Heart left ventricle (tissue), 13 donors: ENCODE measurements around the gene TAF10.

Experiments
- POLR2A ChIP-seq, 2 donors: fragments of 450-650 bp; IDR thresholded peaks; one replicate each; pipeline ENCODE4 v1.6.1; 2017; ENCODE audit warnings: antibody characterized with exemption in 2 of 2, mild to moderate bottlenecking in 2 of 2, moderate library complexity in 2 of 2
- TF ChIP-seq, protein P1 (sequence below), 12 donors: fragments of 200-600 bp; sonication (generic) in 4 of 12; IDR thresholded peaks; one replicate each; pipeline versions ENCODE4 v1.5.0 to v1.8.0; 2018 to 2022; ENCODE audit warnings: antibody characterized with exemption in 12 of 12, mild to moderate bottlenecking in 5 of 12
- donor health status: ischemic (EF 13 %, LVEDD 7.1; RV severe dilation, severe dysfunction).
- donor health status: DM: no; HTN: yes; CAD: no.
- donor health status: DM: no; HTN: no; CAD: no.
- donor health status: ischemic (EF 25% LVEDD 6.9; RV normal size, moderate dysfunction).
- donor health status: ischemic (EF 25% LVEDD 5.7; RV mildly dilated, moderate dysfunction).
- donor health status: ischemic (EF 35%, LVEDD 5.7; RV mildly dilated, moderate dysfunction).
- donor health status: nonischemic (EF 11% LVEDD 7.7; RV severe dilation, severe dysfunction).
- donor health status: DM: yes; HTN: yes; CAD: no.
- donor health status: PGD.
- donor health status: ischemic (EF 29% LVEDD 5.4; RV normal size, mild dysfunction).
- donor health status: nonischemic (EF 23%, LVEDD 6.1; RV moderate dilation, normal function).

DNA sequence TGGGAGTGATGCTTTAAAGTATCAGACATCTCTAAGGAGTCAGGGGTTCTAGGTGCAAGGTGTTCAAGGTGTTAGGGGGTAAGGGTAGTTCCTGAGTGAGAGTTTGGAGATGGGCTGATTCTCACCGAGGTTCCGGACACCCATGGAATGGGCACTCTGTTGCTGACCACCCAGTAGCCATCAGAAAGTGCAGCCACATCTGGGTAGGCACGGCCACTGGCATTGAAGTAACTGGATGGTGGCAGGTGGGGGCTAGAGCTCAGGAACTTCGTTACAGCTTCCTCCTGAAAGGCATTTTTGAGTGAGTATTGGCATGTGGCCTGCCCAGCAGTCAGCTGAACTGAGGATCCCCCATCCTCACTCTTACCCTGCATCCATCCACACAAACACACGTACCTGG lies 3.0 kb upstream of the TAF10 start:
- no peak for TF ChIP-seq POLR2A (IDR thresholded peaks at IDR 0.05)
- TF ChIP-seq, protein P1, sequence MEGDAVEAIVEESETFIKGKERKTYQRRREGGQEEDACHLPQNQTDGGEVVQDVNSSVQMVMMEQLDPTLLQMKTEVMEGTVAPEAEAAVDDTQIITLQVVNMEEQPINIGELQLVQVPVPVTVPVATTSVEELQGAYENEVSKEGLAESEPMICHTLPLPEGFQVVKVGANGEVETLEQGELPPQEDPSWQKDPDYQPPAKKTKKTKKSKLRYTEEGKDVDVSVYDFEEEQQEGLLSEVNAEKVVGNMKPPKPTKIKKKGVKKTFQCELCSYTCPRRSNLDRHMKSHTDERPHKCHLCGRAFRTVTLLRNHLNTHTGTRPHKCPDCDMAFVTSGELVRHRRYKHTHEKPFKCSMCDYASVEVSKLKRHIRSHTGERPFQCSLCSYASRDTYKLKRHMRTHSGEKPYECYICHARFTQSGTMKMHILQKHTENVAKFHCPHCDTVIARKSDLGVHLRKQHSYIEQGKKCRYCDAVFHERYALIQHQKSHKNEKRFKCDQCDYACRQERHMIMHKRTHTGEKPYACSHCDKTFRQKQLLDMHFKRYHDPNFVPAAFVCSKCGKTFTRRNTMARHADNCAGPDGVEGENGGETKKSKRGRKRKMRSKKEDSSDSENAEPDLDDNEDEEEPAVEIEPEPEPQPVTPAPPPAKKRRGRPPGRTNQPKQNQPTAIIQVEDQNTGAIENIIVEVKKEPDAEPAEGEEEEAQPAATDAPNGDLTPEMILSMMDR (IDR thresholded peaks at IDR 0.05), result no peak
